Measurements from ENCODE around the gene AHNAK2.
"Not testable (repeated sequence)": the region's sequence is repeated elsewhere in the genome, so short reads cannot be mapped to it uniquely, and the experiment has no call there.

AHNAK2 gene

DNA sequence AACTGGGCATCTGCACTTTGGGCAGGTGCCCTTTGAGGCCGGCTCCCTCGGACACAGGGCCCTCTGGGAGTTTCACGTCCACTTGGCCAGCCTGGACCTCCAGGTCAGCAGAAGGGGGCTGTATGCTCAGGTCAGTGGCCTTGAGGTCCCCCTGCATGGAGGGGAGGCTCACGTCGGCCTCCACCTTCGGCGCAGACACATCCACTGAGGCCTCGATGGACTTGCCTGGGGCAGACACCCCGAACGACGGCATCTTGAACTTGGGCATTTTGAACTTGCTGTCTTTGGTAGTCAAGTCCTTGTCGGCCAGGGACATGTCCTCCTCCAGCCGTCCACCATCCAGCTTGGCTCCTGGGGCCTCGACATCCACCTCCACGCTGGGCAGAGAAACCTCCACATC, 27.5 kb downstream of the AHNAK2 start:
- not testable (repeated sequence) for DNase-seq

DNA sequence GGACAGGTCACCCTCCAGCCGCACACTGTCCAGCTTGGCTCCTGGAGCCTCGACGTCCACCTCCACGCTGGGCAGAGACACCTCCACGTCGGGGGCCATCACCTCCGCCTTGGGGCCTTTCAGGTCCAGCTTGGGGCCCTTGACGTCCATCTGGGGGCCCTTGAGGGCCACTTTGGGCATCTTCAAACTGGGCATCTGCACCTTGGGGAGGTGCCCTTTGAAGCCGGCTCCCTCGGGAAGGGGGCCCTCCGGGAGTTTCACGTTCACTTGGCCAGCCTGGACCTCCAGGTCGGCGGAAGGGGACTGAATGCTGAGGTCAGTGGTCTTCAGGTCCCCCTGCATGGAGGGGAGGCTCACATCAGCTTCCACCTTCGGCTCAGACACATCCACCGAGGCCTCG, 28.2 kb downstream of the AHNAK2 start:
- no peak for DNase-seq

DNA sequence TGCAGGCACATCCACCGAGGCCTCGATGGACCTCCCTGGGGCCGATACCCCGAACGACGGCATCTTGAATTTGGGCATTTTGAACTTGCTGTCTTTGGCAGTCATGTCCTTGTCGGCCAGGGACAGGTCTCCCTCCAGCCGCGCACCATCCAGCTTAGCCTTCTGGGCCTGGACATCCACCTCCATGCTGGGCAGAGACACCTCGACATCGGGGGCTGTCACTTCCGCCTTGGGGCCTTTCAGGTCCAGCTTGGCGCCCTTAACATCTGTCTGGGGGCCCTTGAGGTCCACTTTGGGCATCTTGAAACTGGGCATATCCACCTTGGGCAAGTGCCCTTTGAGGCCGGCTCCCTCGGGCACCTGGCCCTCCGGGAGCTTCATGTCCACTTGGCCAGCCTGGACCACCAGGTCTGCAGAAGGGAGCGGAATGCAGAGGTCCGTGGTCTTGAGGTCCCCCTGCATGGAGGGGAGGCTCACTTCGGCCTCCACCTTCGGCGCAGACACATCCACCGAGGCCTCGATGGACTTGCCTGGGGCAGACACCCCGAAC, 28.7 kb downstream of the AHNAK2 start:
- DNase-seq = not testable (repeated sequence)

DNA sequence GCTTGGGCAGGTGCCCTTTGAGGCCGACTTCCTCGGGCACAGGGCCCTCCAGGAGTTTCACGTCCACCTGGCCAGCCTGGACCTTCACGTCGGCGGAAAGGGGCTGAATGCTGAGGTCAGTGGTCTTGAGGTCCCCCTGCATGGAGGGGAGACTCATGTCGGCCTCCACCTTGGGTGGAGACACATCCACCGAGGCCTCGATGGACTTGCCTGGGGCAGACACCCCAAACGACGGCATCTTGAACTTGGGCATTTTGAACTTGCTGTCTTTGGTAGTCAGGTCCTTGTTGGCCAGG, 29.5 kb downstream of the AHNAK2 start:
- DNase-seq = no peak

DNA sequence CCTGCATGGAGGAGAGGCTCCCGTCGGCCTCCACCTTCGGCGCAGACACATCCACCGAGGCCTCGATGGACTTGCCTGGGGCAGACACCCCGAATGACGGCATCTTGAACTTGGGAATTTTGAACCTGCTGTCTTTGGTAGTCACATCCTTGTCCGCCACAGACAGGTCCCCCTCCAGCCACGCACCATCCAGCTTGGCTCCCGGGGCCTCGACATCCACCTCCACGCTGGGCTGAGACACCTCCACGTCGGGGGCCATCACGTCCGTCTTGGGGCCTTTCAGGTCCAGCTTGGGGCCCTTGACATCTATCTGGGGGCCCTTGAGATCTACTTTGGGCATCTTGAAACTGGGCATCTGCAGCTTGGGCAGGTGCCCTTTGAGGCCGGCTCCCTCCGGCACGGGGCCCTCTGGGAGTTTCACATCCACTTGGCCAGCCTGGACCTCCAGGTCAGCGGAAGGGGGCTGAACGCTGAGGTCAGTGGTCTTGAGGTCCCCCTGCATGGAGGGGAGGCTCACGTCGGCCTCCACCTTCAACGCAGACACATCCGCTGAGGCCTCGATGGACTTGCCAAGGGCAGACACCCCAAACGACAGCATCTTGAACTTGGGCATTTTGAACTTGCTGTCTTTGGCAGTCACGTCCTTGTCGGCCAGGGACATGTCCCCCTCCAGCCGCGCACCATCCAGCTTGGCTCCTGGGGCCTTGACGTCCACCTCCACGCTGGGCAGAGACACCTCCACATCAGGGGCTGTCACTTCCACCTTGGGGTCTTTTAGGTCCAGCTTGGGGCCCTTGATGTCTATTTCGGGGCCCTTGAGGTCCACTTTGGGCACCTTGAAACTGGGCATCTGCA, 30.1 kb downstream of the AHNAK2 start:
- DNase-seq = not testable (repeated sequence)

DNA sequence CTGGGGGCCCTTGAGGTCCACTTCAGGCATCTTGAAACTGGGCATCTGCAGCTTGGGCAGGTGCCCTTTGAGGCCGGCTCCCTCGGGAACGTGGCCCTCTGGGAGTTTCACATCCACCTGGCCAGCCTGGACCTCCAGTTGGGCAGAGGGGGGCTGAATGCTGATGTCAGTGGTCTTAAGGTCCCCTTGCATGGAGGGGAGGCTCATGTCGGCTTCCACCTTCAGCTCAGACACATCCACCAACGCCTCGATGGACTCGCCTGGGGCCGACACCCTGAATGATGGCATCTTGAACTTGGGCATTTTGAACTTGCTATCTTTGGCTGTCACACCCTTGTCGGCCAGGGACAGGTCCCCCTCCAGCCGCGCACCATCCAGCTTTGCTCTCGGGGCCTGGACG, 31.0 kb downstream of the AHNAK2 start:
- not testable (repeated sequence) for DNase-seq

DNA sequence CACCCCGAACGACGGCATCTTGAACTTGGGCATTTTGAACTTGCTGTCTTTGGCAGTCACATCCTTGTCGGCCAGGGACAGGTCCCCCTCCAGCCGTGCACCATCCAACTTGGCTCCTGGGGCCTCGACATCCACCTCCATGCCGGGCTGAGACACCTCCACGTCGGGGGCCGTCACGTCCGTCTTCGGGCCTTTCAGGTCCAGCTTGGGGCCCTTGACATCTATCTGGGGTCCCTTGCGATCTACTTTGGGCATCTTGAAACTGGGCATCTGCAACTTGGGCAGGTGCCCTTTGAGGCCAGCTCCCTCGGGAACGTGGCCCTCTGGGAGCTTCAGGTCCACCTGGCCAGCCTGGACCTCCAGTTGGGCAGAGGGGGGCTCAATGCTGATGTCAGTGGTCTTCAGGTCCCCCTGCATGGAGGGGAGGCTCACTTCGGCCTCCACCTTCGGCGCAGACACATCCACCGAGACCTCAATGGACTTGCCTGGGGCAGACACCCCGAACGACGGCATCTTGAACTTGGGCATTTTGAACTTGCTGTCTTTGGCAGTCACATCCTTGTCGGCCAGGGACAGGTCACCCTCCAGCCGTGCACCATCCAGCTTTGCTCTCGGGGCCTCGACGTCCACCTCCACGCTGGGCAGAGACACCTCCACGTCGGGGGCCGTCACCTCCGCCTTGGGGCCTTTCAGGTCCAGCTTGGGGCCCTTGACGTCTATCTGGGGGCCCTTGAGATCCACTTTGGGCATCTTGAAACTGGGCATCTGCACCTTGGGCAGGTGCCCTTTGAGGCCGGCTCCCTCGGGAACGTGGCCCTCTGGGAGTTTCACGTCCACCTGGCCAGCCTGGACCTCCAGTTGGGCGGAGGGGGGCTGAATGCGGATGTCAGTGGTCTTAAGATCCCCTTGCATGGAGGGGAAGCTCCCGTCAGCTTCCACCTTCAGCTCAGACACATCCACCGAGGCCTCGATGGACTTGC, 31.9 kb downstream of the AHNAK2 start:
- DNase-seq = not testable (repeated sequence)

DNA sequence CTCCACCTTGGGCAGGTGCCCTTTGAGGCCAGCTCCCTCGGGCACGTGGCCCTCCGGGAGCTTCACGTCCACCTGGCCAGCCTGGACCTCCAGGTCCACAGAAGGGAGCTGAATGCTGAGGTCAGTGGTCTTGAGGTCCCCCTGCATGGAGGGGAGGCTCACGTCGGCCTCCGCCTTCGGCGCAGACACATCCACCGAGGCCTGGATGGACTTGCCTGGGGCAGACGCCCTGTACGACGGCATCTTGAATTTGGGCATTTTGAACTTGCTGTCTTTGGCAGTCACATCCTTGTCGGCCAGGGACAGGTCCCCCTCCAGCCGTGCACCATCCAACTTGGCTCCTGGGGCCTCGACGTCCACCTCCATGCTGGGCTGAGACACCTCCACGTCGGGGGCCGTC, 32.9 kb downstream of the AHNAK2 start:
- DNase-seq = not testable (repeated sequence)

DNA sequence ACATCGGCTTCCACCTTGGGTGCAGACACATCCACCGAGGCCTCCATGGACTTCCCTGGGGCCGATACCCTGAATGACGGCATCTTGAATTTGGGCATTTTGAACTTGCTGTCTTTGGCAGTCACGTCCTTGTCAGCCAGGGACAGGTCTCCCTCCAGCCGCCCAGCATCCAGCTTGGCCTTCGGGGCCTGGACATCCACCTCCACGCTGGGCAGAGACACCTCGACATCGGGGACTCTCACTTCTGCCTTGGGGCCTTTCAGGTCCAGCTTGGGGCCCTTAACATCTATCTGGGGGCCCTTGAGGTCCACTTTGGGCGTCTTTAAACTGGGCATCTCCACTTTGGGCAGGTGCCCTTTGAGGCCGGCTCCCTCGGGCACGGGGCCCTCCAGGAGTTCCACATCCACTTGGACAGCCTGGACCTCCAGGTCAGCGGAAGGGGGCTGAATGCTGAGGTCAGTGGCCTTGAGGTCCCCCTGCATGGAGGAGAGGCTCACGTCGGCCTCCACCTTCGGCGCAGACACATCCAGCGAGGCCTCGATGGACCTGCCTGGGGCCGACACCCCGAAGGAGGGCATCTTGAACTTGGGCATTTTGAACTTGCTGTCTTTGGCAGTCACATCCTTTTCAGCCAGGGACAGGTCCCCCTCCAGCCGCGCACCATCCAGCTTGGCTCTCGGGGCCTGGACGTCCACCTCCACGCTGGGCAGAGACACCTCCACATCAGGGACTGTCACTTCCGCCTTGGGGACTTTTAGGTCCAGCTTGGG, 33.6 kb downstream of the AHNAK2 start:
- DNase-seq = not testable (repeated sequence)

DNA sequence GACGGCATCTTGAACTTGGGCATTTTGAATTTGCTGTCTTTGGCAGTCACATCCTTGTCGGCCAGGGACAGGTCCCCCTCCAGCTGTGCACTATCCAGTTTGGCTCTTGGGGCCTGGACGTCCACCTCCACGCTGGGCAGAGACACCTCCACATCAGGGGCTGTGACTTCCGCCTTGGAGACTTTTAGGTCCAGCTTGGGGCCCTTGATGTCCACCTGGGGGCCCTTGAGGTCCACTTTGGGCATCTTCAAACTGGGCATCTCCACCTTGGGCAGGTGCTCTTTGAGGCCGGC, 34.2 kb downstream of the AHNAK2 start:
- DNase-seq = not testable (repeated sequence)

DNA sequence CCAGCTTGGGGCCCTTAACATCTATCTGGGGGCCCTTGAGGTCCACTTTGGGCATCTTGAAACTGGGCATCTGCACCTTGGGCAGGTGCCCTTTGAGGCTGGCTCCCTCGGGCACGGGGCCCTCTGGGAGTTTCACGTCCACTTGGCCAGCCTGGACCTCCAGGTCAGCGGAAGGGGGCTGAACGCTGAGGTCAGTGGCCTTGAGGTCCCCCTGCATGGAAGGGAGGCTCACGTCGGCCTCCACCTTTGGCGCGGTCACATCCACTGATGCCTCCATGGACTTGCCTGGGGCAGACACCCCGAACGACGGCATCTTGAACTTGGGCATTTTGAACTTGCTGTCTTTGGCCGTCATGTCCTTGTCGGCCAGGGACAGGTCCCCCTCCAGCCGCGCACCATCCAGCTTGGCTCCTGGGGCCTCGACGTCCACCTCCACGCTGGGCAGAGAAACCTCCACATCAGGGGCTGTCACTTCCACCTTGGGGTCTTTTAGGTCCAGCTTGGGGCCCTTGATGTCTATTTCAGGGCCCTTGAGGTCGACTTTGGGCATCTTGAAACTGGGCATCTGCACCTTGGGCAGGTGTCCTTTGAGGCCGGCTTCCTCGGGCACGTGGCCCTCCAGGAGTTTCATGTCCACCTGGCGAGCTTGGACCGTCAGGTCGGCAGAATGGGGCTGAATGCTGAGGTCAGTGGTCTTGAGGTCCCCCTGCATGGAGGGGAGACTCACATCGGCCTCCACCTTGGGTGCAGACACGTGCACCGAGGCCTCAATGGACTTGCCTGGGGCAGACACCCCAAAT, 34.8 kb downstream of the AHNAK2 start:
- DNase-seq = not testable (repeated sequence)

DNA sequence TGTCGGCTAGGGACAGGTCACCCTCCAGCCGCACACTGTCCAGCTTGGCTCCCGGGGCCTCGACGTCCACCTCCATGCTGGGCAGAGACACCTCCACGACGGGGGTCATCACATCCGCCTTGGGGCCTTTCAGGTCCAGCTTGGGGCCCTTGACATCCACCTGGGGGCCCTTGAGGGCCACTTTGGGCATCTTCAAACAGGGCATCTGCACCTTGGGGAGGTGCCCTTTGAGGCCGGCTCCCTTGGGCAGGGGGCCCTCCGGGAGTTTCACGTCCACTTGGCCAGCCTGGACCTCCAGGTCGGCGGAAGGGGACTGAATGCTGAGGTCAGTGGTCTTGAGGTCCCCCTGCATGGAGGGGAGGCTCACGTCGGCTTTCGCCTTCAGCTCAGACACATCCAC, 35.6 kb downstream of the AHNAK2 start:
- no peak for DNase-seq

DNA sequence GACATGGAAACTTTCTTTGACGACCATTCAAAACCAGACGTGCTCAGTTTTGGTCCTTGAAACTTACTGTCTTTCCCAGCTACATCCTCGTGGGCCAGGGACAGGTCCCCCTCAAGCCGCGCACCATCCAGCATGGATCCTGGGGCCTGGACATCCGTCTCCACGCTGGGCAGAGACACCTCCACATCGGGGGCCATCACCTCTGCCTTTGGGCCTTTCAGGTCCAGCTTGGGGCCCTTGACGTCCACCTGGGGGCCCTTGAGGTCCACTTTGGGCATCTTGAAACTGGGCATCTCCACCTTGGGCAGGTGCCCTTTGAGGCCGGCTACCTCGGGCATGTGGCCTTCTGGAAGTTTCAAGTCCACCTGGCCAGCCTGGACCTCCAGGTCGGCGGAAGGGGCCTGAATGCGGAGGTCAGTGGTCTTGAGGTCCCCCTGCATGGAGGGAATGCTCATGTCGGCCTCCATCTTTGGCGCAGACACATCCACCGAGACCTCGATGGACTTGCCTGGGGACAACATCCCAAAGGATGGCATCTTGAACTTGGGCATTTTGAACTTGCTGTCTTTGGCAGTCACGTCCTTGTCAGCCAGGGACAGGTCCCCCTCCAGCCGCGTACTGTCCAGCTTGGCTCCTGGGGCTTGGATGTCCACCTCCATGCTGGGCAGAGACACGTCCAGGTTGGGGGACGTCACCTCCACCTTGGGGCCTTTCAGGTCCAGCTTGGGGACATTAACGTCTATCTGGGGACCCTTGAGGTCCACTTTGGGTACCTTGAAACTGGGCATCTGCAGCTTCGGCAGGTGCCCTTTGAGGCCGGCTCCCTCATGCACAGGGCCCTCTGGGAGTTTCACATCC, 36.4 kb downstream of the AHNAK2 start:
- no peak for DNase-seq

DNA sequence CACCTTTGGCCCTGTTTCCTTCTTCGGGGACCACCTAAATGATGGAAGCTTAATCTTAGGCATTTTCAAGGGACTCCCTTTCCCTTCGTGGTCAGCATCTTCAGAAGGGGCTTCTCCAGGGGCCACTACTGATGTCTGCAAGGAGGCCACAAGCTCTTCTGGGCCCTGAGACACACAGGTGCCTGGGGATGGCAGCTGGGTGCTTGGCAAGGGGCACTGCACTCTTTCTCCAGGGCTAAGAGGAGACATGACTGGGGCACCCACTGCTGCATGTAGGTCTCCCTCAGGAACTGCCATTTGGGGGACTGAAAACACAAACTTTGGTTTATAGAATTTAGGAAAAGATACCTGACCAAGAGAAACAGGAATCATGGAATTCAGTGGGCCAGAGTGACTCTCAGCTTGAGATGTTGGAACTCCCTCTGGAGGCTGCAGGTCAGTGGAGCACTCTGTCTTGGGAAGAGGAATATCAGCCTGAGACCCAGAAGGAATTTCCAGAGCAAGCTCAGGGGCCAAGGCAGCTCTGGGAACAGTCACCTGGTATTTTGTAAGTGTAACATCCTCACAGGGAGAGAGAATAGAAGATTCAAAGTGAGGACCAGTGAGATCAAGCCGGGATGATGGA, 37.5 kb downstream of the AHNAK2 start:
- DNase-seq = no peak

DNA sequence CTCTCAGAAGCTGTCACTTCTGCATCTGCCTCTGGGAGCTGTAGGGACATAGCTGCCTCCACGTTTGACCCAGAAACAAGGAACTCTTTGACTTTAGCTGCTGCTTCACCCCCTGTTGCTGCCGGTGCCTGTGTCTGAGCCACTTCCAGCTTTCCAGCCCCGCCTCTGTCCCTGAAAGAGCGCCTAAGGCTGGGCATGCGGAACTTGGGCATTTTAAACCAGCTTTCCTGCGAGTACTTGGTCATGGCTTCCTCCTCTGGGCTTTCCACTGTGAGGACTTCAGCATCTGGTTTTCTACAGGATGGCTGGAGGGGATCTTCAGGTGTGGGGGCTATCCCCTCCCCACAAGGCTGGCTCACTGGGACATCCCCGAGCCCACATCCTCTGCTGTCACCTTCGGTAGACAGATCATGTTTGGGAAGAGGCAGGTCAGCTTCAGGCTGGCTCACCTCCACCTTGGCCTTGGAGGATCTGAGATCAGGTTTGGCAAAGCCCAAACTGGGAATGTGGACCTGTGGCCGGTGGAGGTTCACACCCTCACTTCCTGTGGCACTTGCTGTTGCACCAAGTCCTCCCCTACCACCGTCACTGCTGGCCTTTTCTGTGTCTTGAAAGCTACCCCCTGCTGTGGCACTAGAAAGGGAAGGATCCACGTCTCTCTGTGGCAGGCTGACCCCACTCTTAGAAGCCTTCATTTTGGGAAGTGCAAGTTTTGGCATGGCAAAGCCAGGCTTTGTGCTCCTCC, 38.3 kb downstream of the AHNAK2 start:
- no peak for DNase-seq

DNA sequence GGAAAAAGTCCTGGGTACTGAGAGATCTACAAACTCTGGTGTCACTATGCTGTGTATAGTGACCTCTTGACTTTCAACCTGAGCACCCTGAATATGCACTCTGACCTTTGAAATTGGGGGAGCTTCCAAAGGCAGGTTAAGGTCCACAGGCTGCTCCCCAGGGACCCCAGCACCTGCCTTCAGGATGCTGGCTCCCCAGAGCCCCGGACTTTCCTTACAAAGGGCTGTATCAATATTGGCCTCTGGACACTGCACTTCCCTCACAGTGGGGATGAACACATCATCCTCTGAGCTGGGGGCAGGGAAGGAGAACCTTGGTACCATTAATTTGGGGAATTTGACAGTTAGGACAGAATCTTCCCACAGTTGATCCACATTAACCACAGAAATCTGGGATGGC, 39.2 kb downstream of the AHNAK2 start:
- DNase-seq = no peak

DNA sequence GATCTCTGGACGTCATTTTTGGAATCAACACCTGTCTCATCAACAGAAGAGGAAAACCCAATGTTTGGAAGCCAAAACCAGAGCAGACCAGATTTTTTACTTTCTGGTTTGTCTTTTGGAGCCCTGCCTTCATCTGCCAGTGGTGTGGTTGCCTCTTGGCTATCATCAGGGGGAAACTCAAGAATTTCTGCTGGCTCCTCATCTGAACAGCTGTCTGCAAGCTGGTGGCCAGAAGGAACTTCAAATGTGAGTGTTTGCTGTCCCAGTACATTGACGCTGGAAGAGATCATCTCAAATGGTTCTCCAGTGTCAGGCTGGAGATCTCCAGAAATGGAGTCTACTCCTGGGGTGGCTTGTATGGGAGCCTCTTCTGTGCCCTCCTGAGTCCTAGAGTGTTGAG, 39.7 kb downstream of the AHNAK2 start:
- no peak for DNase-seq

DNA sequence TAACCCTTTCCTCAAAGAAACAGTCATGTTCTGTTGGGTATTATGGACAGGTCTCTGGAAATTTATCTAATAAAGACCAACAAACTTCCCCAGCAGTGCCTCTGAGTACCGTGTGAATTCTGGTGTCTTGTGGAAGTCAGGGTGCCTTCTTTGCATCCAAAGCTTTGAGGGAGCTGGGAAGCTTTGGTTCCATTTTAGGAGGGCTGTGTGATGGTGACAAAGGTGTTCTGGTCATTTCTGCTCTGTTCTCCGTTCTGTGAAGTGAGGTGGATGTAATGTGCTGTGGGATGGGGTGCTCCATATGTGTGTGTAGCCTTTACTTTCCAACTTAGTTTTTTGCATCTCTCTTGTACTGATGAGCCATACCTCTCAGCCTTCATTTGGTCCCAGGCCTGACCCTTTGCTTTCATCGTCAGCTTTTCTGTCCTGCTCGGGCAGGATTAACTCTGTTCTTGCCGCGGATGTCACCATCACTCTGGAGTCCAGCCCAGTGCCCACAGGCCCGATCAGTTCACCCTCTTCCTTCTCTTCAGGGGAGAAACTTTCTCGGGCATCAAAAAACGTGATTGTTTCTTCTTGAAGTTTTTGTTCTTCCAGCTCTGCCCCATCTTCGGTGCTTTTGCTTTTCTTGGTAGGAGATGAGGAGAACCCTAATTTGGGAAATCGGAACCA, 40.3 kb downstream of the AHNAK2 start:
- DNase-seq = no peak

DNA sequence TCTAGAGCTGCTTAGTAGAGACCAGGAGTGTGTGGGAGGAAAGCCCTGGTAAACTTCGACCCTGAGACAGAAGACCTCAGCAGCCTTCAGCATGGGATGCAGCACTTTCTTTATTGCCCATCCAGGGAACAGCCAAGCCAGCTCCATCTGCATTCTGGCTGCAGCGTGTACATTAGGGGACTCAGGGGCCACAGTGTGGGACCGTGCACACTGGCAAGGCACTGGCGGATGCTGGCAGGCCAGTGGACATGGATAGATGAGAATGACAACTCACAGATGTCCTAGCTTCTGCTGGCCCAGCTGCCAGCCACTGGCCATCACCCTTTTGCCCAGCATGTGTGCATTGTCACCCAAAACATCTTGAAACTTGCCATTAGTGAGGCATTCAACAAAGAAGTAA, 41.0 kb downstream of the AHNAK2 start:
- DNase-seq = no peak
